ENCODE results near the gene RTN1. TPM values are rescaled to one million over a fixed set of nuclear protein-coding genes. Genes with fewer than 3 reads are reported as not detected.

RTN1 gene
- polyA plus RNA-seq, 1 donor = 45.0 TPM

DNA sequence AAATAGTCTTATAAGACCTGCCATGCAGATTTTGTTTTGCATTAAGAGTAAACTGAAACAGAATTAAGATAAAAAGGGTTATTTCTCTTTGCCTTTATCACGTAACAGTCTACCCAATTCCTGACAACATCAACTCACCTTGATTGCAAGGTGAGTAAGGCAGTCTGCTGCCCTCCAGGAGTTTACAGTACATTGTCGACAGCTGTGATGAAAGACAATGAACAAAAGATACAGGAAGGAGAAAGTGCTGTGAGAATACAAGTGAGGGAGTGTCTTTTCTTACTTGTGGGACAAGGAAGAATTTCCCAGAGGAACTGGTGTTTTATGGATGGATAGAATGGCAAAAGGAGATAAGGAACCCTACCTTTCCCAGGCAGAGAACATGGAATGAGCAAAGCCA lies 101.0 kb downstream of the RTN1 start:
- H3K4me3 ChIP-seq (ENCODE audit: low read length) = no peak overlapping the region
- 70% methylated on average over 2 of the region's 2 CpGs for WGBS (ENCODE audit: insufficient coverage, low lambda C conversion rate)
- no peaks in the 10 kb centered on the region for H3K36me3 ChIP-seq (ENCODE audit: control insufficient read depth, insufficient read depth, low read length)
- H3K9me3 ChIP-seq (ENCODE audit: control insufficient read depth, low read depth, low read length) = no peaks in the 10 kb centered on the region
- no peak overlapping the region for H3K27ac ChIP-seq (ENCODE audit: low read length)
- H3K27me3 ChIP-seq (ENCODE audit: control insufficient read depth, insufficient read depth, low read length) = no peaks in the 10 kb centered on the region
- no peak for DNase-seq
- H3K4me1 ChIP-seq (ENCODE audit: control insufficient read depth, insufficient read depth, low read length) = no peaks in the 10 kb centered on the region

DNA sequence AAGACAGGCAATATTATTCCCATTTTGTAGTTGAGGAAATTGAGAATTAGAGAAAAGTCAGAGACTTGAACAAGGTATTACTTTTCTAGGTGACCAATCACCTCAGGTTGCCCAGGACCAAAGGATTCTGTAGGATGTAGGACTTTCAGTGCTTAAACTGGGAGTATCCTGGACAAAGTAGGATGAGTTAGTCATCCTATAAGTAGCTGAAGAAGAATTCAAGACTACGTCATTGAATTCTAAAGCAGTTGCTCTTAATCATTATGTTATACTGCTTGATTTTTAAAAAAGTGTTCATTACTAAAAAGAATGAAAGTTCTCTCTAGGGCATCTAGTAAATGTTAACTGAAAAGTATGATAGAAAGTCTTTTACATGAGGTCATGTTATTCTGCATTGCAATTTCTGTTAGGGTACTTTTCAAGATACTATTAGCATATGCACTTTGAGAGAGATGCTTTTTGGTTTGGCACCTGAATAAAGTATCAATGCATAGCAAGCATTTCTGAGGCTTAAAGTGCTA lies 101.7 kb downstream of the RTN1 start:
- Histone ChIP-seq H3K4me3 (ENCODE audit: low read length) (no peak overlapping the region), H3K27me3 (ENCODE audit: control insufficient read depth, insufficient read depth, low read length) (no peaks in the 10 kb centered on the region), H3K27ac (ENCODE audit: low read length) (no peak overlapping the region), H3K4me1 (ENCODE audit: control insufficient read depth, insufficient read depth, low read length) (no peaks in the 10 kb centered on the region), H3K9me3 (ENCODE audit: control insufficient read depth, low read depth, low read length) (no peaks in the 10 kb centered on the region), H3K36me3 (ENCODE audit: control insufficient read depth, insufficient read depth, low read length) (no peaks in the 10 kb centered on the region)
- WGBS (ENCODE audit: insufficient coverage, low lambda C conversion rate) = 100% methylated on average over 1 of the region's 1 CpG
- no peak for DNase-seq

DNA sequence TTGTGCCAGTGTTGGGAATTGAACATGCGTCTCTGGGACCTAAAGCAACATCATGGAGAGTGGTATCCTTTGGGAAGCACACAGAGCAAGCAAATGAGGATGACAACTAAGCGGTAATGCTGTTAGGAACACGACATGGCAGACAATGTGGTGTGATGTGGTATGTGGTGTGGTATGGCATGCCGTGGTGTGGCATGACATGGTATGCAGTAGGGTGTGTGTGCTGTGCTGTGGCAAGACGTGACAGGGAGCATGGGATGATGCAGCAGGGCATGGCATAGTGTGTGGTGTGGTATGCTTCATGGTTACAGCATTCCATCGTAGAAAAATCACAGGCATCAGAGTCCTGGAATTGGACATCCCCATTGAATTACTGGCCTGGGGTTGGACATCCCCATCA lies 108.7 kb downstream of the RTN1 start:
- DNase-seq = no peak
- Histone ChIP-seq H3K4me1 (ENCODE audit: control insufficient read depth, insufficient read depth, low read length) (no peaks in the 10 kb centered on the region), H3K9me3 (ENCODE audit: control insufficient read depth, low read depth, low read length) (no peaks in the 10 kb centered on the region), H3K27me3 (ENCODE audit: control insufficient read depth, insufficient read depth, low read length) (no peaks in the 10 kb centered on the region), H3K27ac (ENCODE audit: low read length) (no peak overlapping the region), H3K36me3 (ENCODE audit: control insufficient read depth, insufficient read depth, low read length) (no peaks in the 10 kb centered on the region), H3K4me3 (ENCODE audit: low read length) (no peak overlapping the region)
- no CpG with 5 or more reads among the region's 6 CpGs for WGBS (ENCODE audit: insufficient coverage, low lambda C conversion rate)

DNA sequence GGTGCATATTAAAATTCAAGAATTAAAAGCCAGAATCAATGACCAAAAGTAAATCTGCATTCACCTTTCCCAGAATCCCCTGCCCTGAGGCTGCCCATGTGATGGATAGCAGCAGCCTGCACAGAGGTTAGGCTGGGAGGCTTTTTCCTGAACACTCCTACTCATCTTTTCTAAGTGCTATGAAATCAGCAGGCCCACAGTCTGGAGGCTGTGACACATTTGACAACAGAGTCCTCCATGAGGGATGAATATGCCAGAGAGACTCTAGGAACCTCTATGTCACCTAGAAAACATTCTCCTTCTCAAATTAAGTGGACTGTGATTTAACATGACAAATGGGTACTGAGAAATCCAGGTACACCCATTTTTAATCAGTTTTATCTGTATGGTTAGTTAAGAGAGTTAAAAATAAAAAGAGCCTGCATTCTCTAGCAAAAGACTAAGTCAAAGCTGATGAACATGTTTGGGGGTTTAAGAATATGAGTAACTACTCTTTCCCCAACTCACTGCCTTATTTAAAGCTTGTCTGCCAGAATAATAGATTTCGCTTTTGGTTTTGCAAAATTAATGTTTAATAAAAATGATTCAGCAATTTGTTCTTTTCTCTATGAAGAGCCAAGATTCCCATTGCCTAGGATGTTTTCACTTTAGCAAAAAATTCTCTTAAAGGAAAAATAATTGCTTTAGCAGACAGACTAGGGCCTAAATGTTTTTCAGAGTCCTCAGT lies 115.0 kb downstream of the RTN1 start:
- DNase-seq = no peak
- H3K9me3 ChIP-seq (ENCODE audit: control insufficient read depth, low read depth, low read length) = no peaks in the 10 kb centered on the region
- no peaks in the 10 kb centered on the region for H3K27me3 ChIP-seq (ENCODE audit: control insufficient read depth, insufficient read depth, low read length)
- 100% methylated on average over 1 of the region's 1 CpG for WGBS (ENCODE audit: insufficient coverage, low lambda C conversion rate)
- no peak overlapping the region for H3K4me3 ChIP-seq (ENCODE audit: low read length)
- H3K4me1 ChIP-seq (ENCODE audit: control insufficient read depth, insufficient read depth, low read length) = no peaks in the 10 kb centered on the region
- no peaks in the 10 kb centered on the region for H3K36me3 ChIP-seq (ENCODE audit: control insufficient read depth, insufficient read depth, low read length)
- no peak overlapping the region for H3K27ac ChIP-seq (ENCODE audit: low read length)

DNA sequence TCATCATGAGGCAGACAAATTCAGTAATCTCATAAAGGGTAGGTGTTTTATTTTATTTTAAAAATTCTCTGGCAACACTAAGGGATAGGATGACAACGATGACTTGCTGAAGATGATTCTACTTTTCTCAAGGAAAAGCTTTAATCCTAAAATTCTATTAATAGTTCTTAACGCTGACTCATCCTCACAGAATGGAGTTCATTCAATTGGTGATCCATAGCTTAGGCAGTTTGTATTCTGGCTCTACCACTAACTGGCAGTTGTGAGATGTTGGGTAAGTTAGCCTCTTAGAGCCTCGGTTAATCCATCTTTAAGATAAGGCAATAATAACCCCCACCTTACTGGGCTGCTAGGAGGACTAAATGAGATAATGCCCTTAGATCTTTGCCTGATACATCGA lies 116.3 kb downstream of the RTN1 start:
- H3K4me3 ChIP-seq (ENCODE audit: low read length) = no peak overlapping the region
- no peaks in the 10 kb centered on the region for H3K4me1 ChIP-seq (ENCODE audit: control insufficient read depth, insufficient read depth, low read length)
- no peaks in the 10 kb centered on the region for H3K27me3 ChIP-seq (ENCODE audit: control insufficient read depth, insufficient read depth, low read length)
- no peak for DNase-seq
- 78% methylated on average over 3 of the region's 4 CpGs for WGBS (ENCODE audit: insufficient coverage, low lambda C conversion rate)
- H3K9me3 ChIP-seq (ENCODE audit: control insufficient read depth, low read depth, low read length) = no peaks in the 10 kb centered on the region
- H3K36me3 ChIP-seq (ENCODE audit: control insufficient read depth, insufficient read depth, low read length) = no peaks in the 10 kb centered on the region
- H3K27ac ChIP-seq (ENCODE audit: low read length) = no peak overlapping the region

DNA sequence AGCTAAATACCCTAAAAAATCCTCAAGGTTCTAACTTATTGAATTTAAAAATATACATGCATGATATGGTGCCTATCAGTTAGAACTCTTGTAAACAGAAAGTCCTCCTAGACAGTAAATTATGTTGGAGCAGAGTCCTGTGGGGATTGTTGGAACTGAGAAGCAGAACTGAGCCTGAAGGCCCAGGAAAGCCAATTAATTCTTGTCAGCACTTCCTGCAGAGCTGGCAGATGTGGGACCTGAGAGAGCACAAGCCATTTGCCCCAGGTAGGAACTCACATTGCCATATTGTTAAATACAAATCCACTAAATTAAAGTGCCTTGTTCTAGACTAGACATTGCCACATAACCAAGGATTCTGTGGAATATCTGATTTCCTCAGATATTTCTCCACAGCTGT lies 117.1 kb downstream of the RTN1 start:
- no peak overlapping the region for H3K4me3 ChIP-seq (ENCODE audit: low read length)
- H3K9me3 ChIP-seq (ENCODE audit: control insufficient read depth, low read depth, low read length) = no peaks in the 10 kb centered on the region
- DNase-seq = no peak
- H3K36me3 ChIP-seq (ENCODE audit: control insufficient read depth, insufficient read depth, low read length) = no peaks in the 10 kb centered on the region
- no peak overlapping the region for H3K27ac ChIP-seq (ENCODE audit: low read length)
- no peaks in the 10 kb centered on the region for H3K4me1 ChIP-seq (ENCODE audit: control insufficient read depth, insufficient read depth, low read length)
- H3K27me3 ChIP-seq (ENCODE audit: control insufficient read depth, insufficient read depth, low read length) = no peaks in the 10 kb centered on the region

DNA sequence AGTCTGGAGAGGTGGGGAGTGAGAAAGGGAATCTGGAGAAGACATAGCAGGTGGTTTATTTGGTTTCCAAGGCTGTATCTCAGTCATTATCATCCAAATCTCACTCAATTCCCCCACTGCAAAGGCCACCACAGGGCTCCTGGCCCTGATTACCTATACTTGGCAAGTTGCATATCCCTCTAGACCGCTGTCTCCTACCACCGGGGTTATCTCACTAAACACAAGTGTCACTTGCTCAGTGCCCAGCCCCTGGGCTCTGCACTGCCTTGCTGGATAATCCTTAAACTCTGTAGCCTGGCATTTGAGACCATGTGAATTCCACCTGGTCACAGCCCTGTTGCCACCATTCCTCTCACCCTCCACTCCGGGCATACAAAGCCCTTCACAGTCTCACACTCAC lies 119.0 kb downstream of the RTN1 start:
- H3K9me3 ChIP-seq (ENCODE audit: control insufficient read depth, low read depth, low read length) = no peaks in the 10 kb centered on the region
- H3K4me3 ChIP-seq (ENCODE audit: low read length) = no peak overlapping the region
- DNase-seq = no peak
- H3K36me3 ChIP-seq (ENCODE audit: control insufficient read depth, insufficient read depth, low read length) = no peaks in the 10 kb centered on the region
- H3K27ac ChIP-seq (ENCODE audit: low read length) = no peak overlapping the region
- H3K27me3 ChIP-seq (ENCODE audit: control insufficient read depth, insufficient read depth, low read length) = no peaks in the 10 kb centered on the region
- no peaks in the 10 kb centered on the region for H3K4me1 ChIP-seq (ENCODE audit: control insufficient read depth, insufficient read depth, low read length)
- 100% methylated on average over 1 of the region's 3 CpGs for WGBS (ENCODE audit: insufficient coverage, low lambda C conversion rate)

DNA sequence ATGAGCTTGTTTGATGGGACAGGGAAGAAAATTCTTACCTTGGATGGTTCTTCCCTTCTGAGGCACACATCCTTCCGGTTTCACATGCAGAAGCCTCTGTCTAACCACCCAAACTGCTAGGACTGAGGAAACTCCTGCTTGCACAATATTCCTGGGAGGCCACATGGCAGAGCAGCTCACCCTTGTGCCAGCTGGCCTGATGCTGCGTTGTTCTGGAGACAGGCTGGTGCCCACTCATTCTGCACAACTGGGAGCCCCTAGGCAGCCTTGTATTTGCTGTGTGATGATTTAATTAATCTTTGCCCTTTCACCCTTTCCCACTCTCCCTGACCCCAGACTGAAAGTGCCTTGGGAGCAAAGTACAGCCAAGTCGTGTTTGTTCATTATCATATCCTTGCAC lies 130.8 kb downstream of the RTN1 start:
- Histone ChIP-seq H3K27ac (ENCODE audit: low read length) (no peak overlapping the region), H3K36me3 (ENCODE audit: control insufficient read depth, insufficient read depth, low read length) (no peaks in the 10 kb centered on the region), H3K4me1 (ENCODE audit: control insufficient read depth, insufficient read depth, low read length) (no peaks in the 10 kb centered on the region), H3K4me3 (ENCODE audit: low read length) (no peak overlapping the region), H3K9me3 (ENCODE audit: control insufficient read depth, low read depth, low read length) (no peaks in the 10 kb centered on the region), H3K27me3 (ENCODE audit: control insufficient read depth, insufficient read depth, low read length) (no peaks in the 10 kb centered on the region)
- no CpG with 5 or more reads among the region's 3 CpGs for WGBS (ENCODE audit: insufficient coverage, low lambda C conversion rate)
- no peak for DNase-seq

DNA sequence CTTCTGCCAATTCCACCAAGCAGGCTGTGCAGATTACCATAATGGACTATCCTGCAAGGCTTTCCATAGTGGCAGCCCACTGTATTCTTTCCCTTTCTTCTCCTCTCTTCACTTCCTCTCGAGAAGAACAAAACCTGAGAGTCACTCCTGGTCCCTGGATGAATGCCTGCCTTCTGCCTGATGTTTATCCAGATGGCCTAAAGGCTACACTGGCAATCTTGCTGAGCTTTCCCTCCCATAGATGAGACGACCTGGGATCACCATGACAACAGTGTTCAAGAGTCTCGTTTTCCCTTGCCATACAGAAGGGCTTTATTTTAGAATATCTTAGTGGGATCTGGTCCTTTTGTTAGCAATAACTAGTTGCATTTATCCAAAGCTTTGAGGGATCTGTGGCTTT lies 142.3 kb downstream of the RTN1 start:
- Histone ChIP-seq H3K36me3 (ENCODE audit: control insufficient read depth, insufficient read depth, low read length) (no peaks in the 10 kb centered on the region), H3K27me3 (ENCODE audit: control insufficient read depth, insufficient read depth, low read length) (no peaks in the 10 kb centered on the region)
- WGBS (ENCODE audit: insufficient coverage, low lambda C conversion rate) = no CpG with 5 or more reads among the region's 3 CpGs

DNA sequence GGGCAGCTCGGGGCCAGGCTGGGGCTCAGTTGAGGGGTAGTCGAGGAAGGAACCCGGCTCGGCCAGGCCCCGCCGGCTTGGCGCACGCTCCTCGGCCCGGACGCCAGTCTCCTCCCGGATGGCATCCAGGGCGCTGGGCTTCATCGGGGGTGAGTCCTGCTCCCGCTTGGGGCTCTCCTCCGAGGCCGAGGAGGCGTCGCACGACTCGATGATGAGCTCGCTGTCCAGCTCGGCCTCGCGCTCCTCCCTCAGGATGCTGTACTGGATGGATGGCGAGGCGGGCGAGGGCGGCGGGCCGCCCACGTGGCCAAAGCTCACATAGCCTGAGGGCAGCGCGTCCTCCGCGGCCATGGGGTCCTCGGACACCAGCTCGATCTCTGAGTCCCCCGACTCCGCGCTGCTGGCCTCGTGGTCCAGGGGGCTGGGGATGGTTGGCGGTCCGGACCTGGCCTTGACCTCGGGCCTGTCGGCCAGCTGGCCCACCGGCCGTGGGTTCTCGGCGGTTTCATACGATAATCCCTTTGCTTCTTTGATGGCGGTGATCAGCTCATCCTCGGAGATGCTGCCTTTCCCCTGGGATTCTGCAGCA lies 143.4 kb downstream of the RTN1 start:
- Histone ChIP-seq H3K27ac (ENCODE audit: low read length) (no peak overlapping the region), H3K9me3 (ENCODE audit: control insufficient read depth, low read depth, low read length) (peaks cover 7% of the 10 kb centered on the region), H3K36me3 (ENCODE audit: control insufficient read depth, insufficient read depth, low read length) (no peaks in the 10 kb centered on the region), H3K4me3 (ENCODE audit: low read length) (no peak overlapping the region), H3K27me3 (ENCODE audit: control insufficient read depth, insufficient read depth, low read length) (no peaks in the 10 kb centered on the region), H3K4me1 (ENCODE audit: control insufficient read depth, insufficient read depth, low read length) (no peaks in the 10 kb centered on the region)
- no peak for DNase-seq
- no CpG with 5 or more reads among the region's 53 CpGs for WGBS (ENCODE audit: insufficient coverage, low lambda C conversion rate)

More for the DNA sequence above, 142.3 kb downstream of the RTN1 start:
- no peak for DNase-seq
- Histone ChIP-seq H3K4me1 (ENCODE audit: control insufficient read depth, insufficient read depth, low read length) (no peaks in the 10 kb centered on the region), H3K9me3 (ENCODE audit: control insufficient read depth, low read depth, low read length) (peaks cover 7% of the 10 kb centered on the region), H3K4me3 (ENCODE audit: low read length) (no peak overlapping the region), H3K27ac (ENCODE audit: low read length) (no peak overlapping the region)

DNA sequence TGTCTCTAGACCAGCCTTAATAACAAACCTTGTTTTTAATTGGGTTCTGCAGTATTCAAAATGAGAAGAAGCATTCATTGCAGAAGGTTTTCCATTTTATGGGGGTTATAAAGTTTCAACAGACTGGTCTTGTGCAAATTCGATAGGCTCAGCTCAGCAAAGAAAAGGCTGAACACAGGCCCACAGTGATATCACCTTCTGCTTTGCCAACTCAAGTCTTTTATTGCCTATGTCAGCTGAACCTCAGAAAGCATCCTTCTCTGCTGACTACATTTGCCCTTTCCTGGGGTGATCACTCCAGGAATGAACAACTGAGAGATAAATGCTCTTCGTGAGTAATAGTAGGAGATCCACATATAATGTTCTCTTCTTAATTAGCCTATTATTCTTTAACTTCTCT lies 159.5 kb downstream of the RTN1 start:
- Histone ChIP-seq H3K9me3 (ENCODE audit: control insufficient read depth, low read depth, low read length) (no peaks in the 10 kb centered on the region), H3K4me3 (ENCODE audit: low read length) (no peak overlapping the region), H3K36me3 (ENCODE audit: control insufficient read depth, insufficient read depth, low read length) (no peaks in the 10 kb centered on the region), H3K27ac (ENCODE audit: low read length) (peak overlapping the region; percentile 50), H3K4me1 (ENCODE audit: control insufficient read depth, insufficient read depth, low read length) (peaks cover 9% of the 10 kb centered on the region), H3K27me3 (ENCODE audit: control insufficient read depth, insufficient read depth, low read length) (no peaks in the 10 kb centered on the region)
- DNase-seq = peak; percentile 85 to 88
- 38% methylated on average over 1 of the region's 2 CpGs for WGBS (ENCODE audit: insufficient coverage, low lambda C conversion rate)
